ENCODE data around the gene HMOX1. TPM values are rescaled to one million over a fixed set of nuclear protein-coding genes. Genes with fewer than 3 reads are reported as not detected.

Gene HMOX1
- total RNA-seq, 4 donors from 2014 or later: 1.00 to 172 (median 42.7) TPM

DNA sequence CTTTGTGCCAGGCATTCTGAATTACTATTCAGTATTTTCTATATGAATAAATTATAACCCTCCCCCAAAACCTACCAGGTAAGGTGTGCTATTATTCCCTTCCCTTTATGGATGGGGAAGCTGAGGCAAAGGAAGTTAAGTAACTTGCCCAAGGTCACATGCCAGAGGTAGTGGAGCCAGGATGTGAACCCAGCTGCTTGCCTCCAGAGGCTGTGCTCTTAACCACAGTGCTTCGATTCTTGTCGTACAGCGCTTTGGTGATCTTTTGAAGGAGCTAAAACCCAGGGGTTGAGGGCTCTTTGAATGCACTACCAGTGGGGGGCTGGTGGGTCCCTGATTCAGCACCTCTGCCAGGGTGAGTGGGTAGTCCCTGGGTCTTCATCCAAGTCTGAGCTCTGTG, 37.8 kb downstream of the HMOX1 start:
- Histone ChIP-seq H3K4me3 (no peak overlapping the region), H3K4me1 (no peaks in the 10 kb centered on the region), H3K9me3 (no peaks in the 10 kb centered on the region), H3K27me3 (no peaks in the 10 kb centered on the region), H3K27ac (no peak overlapping the region), H3K36me3 (peaks cover 0 to 23% (median 5%) of the 10 kb centered on the region in 4 donors)
- intact Hi-C loops (cut with DNase I; ENCODE audit: low total_unique reads) (no loop called here), in situ Hi-C loops (cut with MboI; ENCODE audit: low pct_ligation_motif_present in 1 of 4, low pct_unique_long_range_greater_than_20kb in 1 of 4, low sequenced_read_pairs in 3 of 4) (loop anchor here in 1 of 4 donors (25.0 kb wide), 2 partner anchors 319 to 694 kb away; no protein-coding TSS in a partner anchor)
- no peak for DNase-seq
- 88% methylated on average over 3 of the region's 3 CpGs; no CpG with 5 or more reads in 1 of the 2 donors for WGBS, 2 donors (ENCODE audit: low coverage in 1 of 2)
- TF ChIP-seq EP300 (IDR thresholded peaks at IDR 0.05; ENCODE audit: low read depth) (no peak), POLR2AphosphoS5 (IDR thresholded peaks at IDR 0.05) (no peak)

DNA sequence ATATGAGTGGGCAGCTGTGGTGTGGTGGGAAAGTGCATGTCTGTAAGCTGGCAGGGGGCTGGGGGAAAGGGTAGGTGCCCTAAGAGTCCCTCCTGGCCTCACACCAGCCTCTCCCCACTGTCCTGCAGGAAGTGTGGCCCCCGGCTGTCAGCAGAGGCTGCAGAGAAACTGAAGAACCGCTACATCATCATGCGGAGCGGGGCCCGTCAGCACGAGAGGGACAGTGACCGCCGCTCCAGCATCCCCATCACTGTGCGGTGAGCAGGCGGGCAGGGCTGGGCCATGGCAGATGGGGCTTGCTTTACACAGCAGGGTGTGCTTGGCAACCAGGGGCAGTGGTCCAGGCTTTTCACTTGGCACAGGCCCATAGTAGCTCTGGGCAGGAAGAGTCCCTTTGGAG, 38.9 kb downstream of the HMOX1 start:
- Histone ChIP-seq H3K4me1 (no peaks in the 10 kb centered on the region), H3K36me3 (peaks cover 0 to 23% (median 2%) of the 10 kb centered on the region in 4 donors), H3K9me3 (no peaks in the 10 kb centered on the region), H3K4me3 (no peak overlapping the region), H3K27ac (no peak overlapping the region), H3K27me3 (no peaks in the 10 kb centered on the region)
- TF ChIP-seq, protein P1, sequence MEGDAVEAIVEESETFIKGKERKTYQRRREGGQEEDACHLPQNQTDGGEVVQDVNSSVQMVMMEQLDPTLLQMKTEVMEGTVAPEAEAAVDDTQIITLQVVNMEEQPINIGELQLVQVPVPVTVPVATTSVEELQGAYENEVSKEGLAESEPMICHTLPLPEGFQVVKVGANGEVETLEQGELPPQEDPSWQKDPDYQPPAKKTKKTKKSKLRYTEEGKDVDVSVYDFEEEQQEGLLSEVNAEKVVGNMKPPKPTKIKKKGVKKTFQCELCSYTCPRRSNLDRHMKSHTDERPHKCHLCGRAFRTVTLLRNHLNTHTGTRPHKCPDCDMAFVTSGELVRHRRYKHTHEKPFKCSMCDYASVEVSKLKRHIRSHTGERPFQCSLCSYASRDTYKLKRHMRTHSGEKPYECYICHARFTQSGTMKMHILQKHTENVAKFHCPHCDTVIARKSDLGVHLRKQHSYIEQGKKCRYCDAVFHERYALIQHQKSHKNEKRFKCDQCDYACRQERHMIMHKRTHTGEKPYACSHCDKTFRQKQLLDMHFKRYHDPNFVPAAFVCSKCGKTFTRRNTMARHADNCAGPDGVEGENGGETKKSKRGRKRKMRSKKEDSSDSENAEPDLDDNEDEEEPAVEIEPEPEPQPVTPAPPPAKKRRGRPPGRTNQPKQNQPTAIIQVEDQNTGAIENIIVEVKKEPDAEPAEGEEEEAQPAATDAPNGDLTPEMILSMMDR (IDR thresholded peaks at IDR 0.05): no peak
- no peak for TF ChIP-seq POLR2A (IDR thresholded peaks at IDR 0.05)
- no peak for TF ChIP-seq POLR2AphosphoS5 (IDR thresholded peaks at IDR 0.05)
- no peak for TF ChIP-seq EP300 (IDR thresholded peaks at IDR 0.05; ENCODE audit: low read depth)
- no peak for DNase-seq
- intact Hi-C loops (cut with DNase I; ENCODE audit: low total_unique reads): no loop called here
- WGBS, 2 donors (ENCODE audit: low coverage in 1 of 2): 91% methylated on average over 10 of the region's 10 CpGs; no CpG with 5 or more reads in 1 of the 2 donors
- in situ Hi-C loops (cut with MboI; ENCODE audit: low pct_ligation_motif_present in 1 of 4, low pct_unique_long_range_greater_than_20kb in 1 of 4, low sequenced_read_pairs in 3 of 4): loop anchor here in 1 of 4 donors (25.0 kb wide), 2 partner anchors 318 to 693 kb away; no protein-coding TSS in a partner anchor

DNA sequence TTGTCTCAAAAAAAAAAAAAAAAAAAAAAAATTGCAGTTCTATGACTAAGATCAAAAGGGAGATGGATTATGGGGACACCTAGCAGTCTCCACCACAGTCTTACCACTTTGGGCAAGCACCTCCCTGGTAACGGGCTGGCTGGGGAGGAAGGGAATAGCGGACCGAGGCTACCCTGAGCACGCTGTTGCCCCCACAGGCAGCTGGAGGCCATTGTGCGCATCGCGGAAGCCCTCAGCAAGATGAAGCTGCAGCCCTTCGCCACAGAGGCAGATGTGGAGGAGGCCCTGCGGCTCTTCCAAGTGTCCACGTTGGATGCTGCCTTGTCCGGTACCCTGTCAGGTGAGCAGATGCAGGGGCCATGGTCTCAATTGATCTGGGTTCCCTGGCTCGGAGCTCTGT, 40.2 kb downstream of the HMOX1 start:
- 83 to 92% methylated on average over 3 to 12 of the region's 12 CpGs for WGBS, 2 donors (ENCODE audit: low coverage in 1 of 2)
- no peak for DNase-seq
- in situ Hi-C loops (cut with MboI; ENCODE audit: low pct_ligation_motif_present in 1 of 4, low pct_unique_long_range_greater_than_20kb in 1 of 4, low sequenced_read_pairs in 3 of 4): loop anchor here in 1 of 4 donors (25.0 kb wide), 2 partner anchors 316 to 691 kb away; no protein-coding TSS in a partner anchor
- no peaks in the 10 kb centered on the region for H3K9me3 ChIP-seq
- H3K4me1 ChIP-seq: no peaks in the 10 kb centered on the region
- H3K27ac ChIP-seq: no peak overlapping the region
- H3K4me3 ChIP-seq: no peak overlapping the region
- H3K27me3 ChIP-seq: no peaks in the 10 kb centered on the region
- intact Hi-C loops (cut with DNase I; ENCODE audit: low total_unique reads): no loop called here
- H3K36me3 ChIP-seq: peaks cover 0 to 21% (median 3%) of the 10 kb centered on the region in 4 donors
- TF ChIP-seq, protein P1 (IDR thresholded peaks at IDR 0.05): no peak
- TF ChIP-seq POLR2A (IDR thresholded peaks at IDR 0.05) (no peak), EP300 (IDR thresholded peaks at IDR 0.05; ENCODE audit: low read depth) (no peak), POLR2AphosphoS5 (IDR thresholded peaks at IDR 0.05) (no peak)

DNA sequence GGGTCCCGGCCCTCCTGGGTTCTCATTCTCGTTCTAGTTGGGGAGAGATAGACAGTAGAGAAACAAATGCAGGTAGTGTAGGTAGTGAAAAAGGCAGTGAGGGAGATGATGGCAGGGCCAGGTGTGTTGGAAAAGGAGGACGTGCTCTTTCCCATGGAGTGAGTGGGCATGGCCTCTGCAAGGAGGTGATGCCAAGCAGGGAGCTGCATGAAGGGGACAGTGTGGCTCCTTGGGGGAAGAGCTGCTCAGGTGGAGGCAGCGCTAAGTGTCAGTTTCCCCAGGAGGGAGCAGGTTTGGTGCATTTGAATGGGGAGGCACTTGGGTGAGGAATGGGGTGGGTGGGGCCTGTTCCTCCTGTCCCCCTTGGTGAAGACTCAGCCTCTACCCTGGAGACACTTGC, 41.2 kb downstream of the HMOX1 start:
- H3K27me3 ChIP-seq: no peaks in the 10 kb centered on the region
- TF ChIP-seq, protein P1 (IDR thresholded peaks at IDR 0.05): no peak
- TF ChIP-seq POLR2A (IDR thresholded peaks at IDR 0.05) (no peak), POLR2AphosphoS5 (IDR thresholded peaks at IDR 0.05) (no peak), EP300 (IDR thresholded peaks at IDR 0.05; ENCODE audit: low read depth) (no peak)
- 93 to 100% methylated on average over 2 to 4 of the region's 4 CpGs for WGBS, 2 donors (ENCODE audit: low coverage in 1 of 2)

More for the DNA sequence above, 41.2 kb downstream of the HMOX1 start:
- Histone ChIP-seq H3K36me3 (peaks cover 0 to 11% (median 3%) of the 10 kb centered on the region in 4 donors), H3K4me1 (no peaks in the 10 kb centered on the region), H3K4me3 (no peak overlapping the region), H3K27ac (no peak overlapping the region), H3K9me3 (no peaks in the 10 kb centered on the region)
- intact Hi-C loops (cut with DNase I; ENCODE audit: low total_unique reads) (no loop called here), in situ Hi-C loops (cut with MboI; ENCODE audit: low pct_ligation_motif_present in 1 of 4, low pct_unique_long_range_greater_than_20kb in 1 of 4, low sequenced_read_pairs in 3 of 4) (loop anchor here in 1 of 4 donors (25.0 kb wide), 2 partner anchors 315 to 690 kb away; no protein-coding TSS in a partner anchor)
- DNase-seq: no peak

All from transverse colon (tissue), 4 donors.